ENCODE results near the gene WDFY4.

Gene WDFY4

GRCh38 chr10:48931188-48931587 lies 246.5 kb downstream of the WDFY4 start:
- DNase-seq, result no peak

DNA sequence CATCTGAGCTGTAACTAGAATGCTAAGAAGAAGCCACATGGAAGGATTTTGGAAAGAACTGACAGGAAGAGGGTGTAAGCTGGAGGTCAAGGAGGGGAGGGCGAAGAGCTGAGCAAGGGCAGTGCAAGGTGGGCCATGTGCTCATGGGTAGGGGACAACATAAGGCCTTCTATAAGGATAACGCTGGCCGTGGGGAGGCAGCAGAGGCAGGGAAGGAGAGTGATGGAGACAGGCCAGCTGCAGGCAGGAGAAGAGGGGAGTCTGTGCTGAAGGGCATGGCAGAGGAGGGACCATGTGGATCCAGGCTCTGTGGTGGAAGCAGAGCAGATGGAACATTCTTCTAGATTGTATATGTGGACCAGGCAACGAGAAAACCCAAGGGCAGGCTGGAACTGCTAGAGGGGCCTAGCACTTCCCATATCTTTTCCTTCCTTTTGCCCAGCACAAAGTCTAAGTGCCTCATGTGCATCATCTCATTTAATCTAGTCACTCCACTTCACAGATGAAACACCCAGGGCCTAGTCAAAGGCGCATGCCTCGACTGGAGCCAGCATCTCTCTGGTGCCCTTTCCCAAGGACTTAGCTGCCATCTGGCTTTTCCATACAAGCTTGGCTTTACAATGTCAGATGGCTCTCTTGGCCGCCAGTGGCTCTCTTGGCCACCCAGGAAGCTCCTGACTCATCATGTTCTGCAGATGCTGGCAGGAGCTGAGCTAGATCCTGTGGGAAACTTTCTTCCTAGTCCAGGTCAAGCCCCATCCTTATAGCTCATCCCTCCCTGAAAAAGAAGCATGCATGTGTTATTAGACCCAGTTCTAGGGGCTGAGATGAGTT lies 248.4 kb downstream of the WDFY4 start:
- no peak for DNase-seq

- no peak for DNase-seq
Observed at GRCh38 chr10:48934672-48935501, 250.2 kb downstream of the WDFY4 start.

DNA sequence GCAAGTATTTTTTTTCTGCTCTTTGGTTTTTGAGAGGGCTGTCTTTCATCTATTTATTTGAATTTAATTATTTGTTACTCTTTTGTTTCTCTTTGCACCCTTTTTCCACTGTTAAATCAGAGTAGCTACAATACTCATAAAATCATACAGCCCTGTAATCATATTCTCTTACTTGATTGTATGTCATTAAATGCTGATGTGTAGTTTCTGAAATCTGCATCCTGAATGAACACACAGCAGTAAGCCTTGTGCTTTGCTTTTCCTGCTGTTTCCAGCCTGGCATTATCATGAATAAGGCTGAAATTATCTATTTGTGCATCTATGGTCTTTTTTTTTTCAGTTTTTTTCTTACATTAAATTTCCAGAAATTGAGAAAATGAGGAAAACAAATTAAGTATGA lies 250.9 kb downstream of the WDFY4 start:
- no peak for DNase-seq

DNA sequence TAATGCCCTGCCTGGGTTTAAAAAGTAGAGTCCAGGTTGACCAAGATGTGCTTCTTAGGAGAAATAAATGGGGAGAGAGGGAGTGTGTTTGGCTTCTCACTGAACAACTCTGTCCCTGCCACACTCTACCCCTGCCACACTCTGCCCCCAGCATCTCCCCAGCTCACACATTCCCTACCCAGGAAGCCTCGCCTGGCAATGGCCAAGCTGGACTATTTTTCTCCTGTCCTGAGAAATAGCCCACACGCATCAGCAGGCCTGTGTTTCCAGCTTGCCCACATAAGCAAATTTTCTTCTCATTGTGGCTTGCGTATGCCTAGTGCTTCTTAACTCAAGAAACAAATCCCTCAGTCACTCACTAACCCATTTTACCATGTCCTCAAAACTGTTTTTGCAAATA lies 253.1 kb downstream of the WDFY4 start:
- DNase-seq, result no peak

DNA sequence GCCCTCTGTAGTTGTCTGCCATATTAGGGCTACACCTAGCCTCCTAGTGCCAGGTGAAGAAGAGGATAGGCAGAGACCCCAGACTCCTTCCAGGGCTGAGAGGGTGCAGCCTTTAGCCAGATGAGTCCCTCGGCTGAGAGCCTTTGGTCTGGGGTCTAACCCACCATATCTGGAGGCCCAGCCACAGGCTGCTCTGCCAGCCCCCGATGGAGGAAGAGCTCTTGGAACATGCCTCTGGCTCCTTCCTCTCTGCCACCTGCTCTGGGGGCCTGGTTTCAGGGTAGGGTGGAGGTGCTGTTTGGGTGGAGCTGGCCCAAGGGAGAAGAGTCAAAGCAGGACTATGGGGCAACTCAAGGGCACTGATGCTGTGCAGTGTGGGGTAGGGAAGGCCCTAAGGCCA lies 253.6 kb downstream of the WDFY4 start:
- no peak for DNase-seq

DNA sequence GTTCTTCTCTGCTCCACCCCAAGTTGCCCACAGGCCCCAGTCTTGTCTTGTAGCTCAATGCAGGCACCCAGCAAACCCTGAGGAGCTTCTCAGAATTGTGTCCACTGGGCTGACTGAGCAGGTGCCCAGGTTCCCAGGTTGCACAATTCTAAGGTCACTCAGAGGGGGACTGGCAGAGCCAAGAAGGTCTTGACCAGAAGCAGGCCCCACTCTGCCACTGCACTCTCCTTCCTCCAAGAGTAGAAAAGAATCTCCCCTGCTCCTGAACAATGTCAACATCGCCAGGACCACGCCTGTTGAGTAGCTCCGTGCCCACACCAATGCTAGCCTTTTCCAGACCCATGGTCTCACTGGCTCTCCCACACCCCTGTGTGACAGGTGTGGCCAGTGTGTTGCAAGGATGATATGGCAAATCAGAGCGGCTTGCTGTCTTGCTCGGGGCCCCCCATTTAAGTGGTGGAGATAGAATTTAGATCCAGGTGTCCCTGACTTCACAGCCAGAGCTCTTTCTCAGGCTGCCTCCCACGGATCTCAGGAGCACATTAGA lies 254.4 kb downstream of the WDFY4 start:
- DNase-seq, result no peak

DNA sequence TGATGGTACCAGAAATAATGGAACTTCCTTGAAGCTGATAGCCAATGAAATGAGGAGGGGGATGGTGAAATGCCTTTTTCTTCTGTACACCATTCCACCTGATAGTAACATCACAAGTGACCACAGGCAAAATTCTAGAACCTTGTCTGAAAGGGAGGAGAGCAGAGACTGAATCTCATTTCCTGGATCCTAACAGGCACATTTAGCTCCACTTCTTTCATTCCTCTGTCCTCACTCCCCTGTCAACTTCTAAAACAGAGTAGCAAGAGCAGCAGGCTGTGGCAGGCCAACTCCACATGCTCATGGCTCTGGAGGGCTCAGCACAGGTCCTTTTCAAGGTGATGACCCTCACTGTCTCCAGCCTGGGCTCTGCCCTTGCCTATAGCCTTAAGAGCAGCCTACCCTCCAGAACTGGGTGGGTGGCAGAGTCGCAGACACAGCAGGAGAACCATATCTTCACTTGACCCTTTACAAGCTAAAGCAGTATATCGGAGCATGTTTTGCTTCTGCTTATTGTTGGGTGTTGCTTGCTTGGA lies 255.2 kb downstream of the WDFY4 start, which contains the start of gene LRRC18:
Gene LRRC18 (minus strand): TSS at position 51 of the 536 bp plus-strand sequence. CDS start 25,685 bp downstream, outside the sequence.
- DNase-seq, result no peak

DNA sequence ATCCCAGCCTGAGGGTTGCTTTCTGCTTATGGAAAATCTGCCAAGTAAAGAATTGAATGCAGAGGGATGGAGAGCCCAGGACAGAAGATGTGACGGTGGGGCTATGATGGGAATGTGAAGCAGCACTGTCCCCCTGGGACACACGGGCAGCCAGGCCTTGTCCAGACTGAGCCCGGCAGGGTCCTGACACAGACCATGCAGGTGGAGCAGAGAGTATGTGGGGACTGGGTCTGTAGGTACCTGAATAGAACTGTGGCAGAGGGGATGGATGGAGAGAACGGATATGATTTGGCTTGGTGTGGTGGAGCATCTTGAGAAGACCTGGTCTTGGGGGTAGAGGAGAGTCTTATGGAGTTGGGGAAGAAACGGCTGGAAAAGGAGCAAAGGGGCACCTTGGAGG lies 255.7 kb downstream of the WDFY4 start:
- no peak for DNase-seq

DNA sequence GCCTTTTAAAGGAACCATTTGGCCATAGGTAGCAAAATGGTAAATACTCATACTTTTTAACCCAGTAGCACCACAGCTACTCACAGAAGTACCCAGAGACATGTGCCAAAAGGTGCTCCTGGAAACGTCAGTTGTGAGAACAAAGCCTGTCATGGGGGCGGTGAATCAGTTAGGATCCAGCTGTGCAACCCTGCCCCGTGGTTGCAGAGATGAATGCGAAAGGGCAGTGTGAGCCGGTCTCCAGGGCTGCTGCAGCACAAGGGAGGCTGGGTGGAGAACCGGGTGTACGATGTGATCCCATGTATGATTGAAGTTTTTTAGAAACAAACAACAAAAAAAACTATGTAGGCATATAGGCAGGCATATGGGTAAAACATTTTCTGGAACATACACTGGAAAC lies 256.3 kb downstream of the WDFY4 start:
- no peak for DNase-seq

GRCh38 chr10:48941427-48942075 lies 256.9 kb downstream of the WDFY4 start:
- DNase-seq, result no peak

DNA sequence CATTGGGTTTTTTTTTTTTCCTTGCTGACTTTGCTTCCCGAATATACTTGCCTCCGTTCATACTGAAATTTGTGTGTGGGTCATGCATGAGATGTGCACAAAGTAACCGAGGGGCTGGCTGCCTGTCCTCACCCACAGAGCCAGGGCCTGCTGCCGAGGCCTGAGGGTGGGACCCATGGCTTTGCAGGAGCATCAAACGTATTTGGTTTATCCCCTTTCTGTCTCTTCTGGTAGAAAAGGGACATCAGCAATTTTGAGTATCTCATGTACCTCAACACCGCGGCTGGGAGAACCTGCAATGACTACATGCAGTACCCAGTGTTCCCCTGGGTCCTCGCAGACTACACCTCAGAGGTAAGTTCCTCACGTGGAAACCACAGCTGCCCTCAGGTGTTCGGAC lies 258.4 kb downstream of the WDFY4 start:
- no peak for DNase-seq

GRCh38 chr10:48944171-48944570 lies 259.5 kb downstream of the WDFY4 start:
- no peak for DNase-seq

DNA sequence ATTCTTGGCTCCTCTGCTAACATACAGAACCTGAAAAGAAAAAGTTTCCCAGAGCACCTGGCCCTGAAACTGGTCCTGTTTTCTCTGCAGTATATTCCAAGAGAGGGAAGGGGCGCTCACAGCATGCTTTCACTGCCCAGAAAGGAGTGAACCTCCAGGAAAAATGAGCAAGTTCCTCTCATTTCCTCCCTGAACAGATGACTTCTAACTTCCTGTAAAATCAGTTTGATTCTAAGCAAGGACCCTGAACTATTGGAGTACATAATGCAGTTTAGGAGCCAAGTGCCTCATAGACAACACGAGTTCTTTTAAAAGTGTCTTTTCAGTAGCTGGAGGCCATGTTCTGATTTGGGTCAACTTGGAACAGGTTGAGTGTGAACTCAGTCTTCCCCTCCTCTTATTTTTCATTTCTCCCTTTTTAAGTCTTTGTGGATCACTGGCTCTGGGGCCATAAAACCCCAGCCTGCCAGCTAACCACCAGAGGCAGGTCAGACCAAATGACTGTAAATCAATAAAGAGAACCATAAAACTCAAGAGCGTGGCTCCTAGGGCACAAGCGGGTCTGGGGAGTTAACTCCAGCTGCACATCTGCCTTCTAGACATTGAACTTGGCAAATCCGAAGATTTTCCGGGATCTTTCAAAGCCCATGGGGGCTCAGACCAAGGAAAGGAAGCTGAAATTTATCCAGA lies 260.9 kb downstream of the WDFY4 start:
- DNase-seq, result no peak

GRCh38 chr10:48946332-48946731 lies 261.7 kb downstream of the WDFY4 start:
- DNase-seq, result no peak

- DNase-seq, result no peak
Observed at GRCh38 chr10:48946891-48947500, 262.3 kb downstream of the WDFY4 start.

GRCh38 chr10:48947690-48948469 lies 263.2 kb downstream of the WDFY4 start:
- DNase-seq, result no peak

DNA sequence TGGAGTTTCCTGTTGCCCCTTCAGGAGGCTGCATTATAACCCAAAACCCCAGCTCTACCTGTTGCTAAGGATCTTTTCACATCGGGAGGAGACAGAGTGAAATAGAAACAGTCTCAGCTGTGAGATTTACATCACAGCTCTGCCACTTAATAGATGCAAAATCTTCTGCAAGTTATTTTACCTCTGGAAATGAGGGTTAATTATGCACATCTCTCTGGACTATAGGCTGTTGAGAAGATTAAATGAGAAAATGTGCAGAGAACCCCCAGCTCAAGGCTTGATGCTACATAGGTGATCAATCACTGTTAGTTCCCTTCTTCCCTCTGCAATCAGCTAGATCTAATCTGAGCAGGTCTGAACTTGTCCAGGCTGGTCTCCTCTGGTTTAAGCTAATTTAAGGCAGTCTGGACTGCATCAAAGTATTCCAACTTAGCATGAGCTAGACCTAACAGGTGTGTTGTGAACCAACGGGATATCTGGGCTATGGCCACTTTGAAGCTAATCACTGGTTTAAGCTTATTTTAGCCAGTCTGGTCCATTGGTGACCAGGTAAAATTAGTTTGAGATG lies 263.9 kb downstream of the WDFY4 start:
- no peak for DNase-seq

GRCh38 chr10:48951707-48952106 lies 267.0 kb downstream of the WDFY4 start:
- no peak for DNase-seq

DNA sequence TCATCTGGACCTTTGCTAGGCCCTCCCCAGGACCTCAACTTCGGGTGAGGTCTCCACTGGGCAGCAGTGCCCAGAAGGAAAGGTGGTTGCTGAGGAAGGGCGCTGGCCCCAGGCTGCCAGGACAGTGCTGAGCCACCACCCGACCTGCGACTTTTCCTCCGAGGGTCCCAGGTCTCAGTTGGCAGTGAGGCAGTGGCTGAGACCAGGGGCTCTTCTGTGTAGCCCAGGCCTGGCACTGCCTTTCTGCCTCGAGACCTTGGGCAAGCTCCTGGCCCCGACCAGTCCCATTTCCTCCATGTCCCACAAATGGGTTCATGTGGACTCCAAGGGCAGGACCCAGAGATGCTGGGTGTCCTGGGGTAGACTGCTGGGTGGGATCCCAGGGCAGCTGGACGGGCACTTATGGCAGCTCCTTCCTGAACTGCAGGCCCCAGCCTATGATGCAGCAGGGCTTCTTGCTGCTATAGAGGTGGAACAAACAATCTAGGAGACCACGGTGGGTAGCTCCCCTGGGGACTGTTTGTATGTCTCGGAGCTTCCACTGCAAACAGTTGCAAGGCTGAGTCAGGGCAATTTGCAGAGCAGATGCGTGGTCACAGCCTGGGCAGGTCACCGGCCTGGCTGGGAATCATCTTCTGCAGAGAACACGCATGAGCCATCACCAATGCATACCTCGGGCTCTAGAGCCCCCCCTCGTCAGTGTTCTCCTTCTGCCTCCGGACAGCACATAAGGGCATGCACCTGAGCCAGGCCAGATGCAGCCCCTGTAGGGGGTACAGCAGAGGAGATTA lies 272.9 kb downstream of the WDFY4 start:
- no peak for DNase-seq

Data from NCI-H748 treated with DMSO at 0.1 percent for 48 hours (cell line).